GM12878 (cell line): ENCODE measurements around the gene CDH4. TPM values are rescaled to one million over a fixed set of nuclear protein-coding genes. Genes with fewer than 3 reads are reported as not detected.

ENCODE experiments used
- ATAC-seq: fragments of 200-7000 bp; cut with Tn5 transposase; 3 replicates; pipeline ENCODE4 v1.9.1; 2020; ENCODE audit warnings: mild to moderate bottlenecking, moderate library complexity
- BruUV-seq: library from RNA; stranded (reverse); fragments of 400-500 nt; replicated peaks from 2 replicates; lab custom pipeline; 2021; lab: Mats Ljungman, UMichigan
- CTCF ChIA-PET: fragments of 300-600 bp; sonication (Branson Sonifier 250); formaldehyde crosslinking; extraction: SDS; loops from one replicate; lab custom pipeline; 2021; ENCODE audit warnings: inconsistent platforms; lab: Yijun Ruan, JAX
- POLR2A ChIA-PET: fragments of 350-600 bp; formaldehyde crosslinking; extraction: SDS; loops from one replicate; lab custom pipeline; 2021; ENCODE audit warnings: inconsistent platforms; lab: Charles Lee
- RAD21 ChIA-PET: fragments of 300-600 bp; sonication (Branson Sonifier 250); formaldehyde crosslinking; loops from one replicate; lab custom pipeline; 2023; ENCODE audit warnings: antibody characterized with exemption; ENCODE audit not compliant: unreplicated experiment; lab: Charles Lee
- SMC1A ChIA-PET: fragments of 300-600 bp; sonication (Branson Sonifier 250); formaldehyde crosslinking; loops from one replicate; lab custom pipeline; 2023; ENCODE audit not compliant: unreplicated experiment, uncharacterized antibody; lab: Charles Lee
- DNase-seq: peaks from one replicate; pipeline ENCODE4 v3.0.0-alpha.2; 2011; ENCODE audit warnings: low read depth, low spot score
- FAIRE-seq: peaks from 3 replicates; lab custom pipeline; 2011; peaks lifted over from hg19 to GRCh38; lab: Jason Lieb, UNC
- H2AFZ ChIP-seq: 2 replicates; pipeline ENCODE4 v1.6.0; 2011; ENCODE audit warnings: low read depth, low read length, control low read depth; ENCODE audit not compliant: control insufficient read depth
- H3K27ac ChIP-seq: 2 replicates; pipeline ENCODE4 v1.5.1; 2011; ENCODE audit warnings: control low read depth; ENCODE audit not compliant: control insufficient read depth, insufficient read depth
- H3K27me3 ChIP-seq, 2 experiments: replicated peaks in 1 of 2; 2 replicates each; pipeline versions ENCODE4 v1.6.0 to v1.6.1; 2011; ENCODE audit warnings: low read length in 1 of 2; ENCODE audit not compliant: control insufficient read depth in 2 of 2, insufficient read depth in 2 of 2
- H3K36me3 ChIP-seq, 2 experiments: 2 replicates each; pipeline ENCODE4 v1.5.1; 2011; ENCODE audit warnings: low read length in 1 of 2; ENCODE audit not compliant: control insufficient read depth in 2 of 2, insufficient read depth in 2 of 2
- H3K4me1 ChIP-seq: 2 replicates; pipeline ENCODE4 v1.6.1; 2011; ENCODE audit warnings: mild to moderate bottlenecking, low read length, moderate library complexity, mixed read lengths; ENCODE audit not compliant: control insufficient read depth, insufficient read depth
- H3K4me2 ChIP-seq: 2 replicates; pipeline ENCODE4 v1.6.0; 2011; ENCODE audit warnings: control low read depth; ENCODE audit not compliant: control insufficient read depth, insufficient read depth
- H3K4me3 ChIP-seq: fragments of 200-600 bp; sonication (generic); 2 replicates; pipeline ENCODE4 v1.5.1; 2016
- H3K79me2 ChIP-seq: 2 replicates; pipeline ENCODE4 v1.6.0; 2011; ENCODE audit warnings: low read length; ENCODE audit not compliant: control insufficient read depth, insufficient read depth
- H3K9ac ChIP-seq: 2 replicates; pipeline ENCODE4 v1.8.0; 2011; ENCODE audit warnings: low read length, control low read depth, mixed read lengths; ENCODE audit not compliant: control insufficient read depth, insufficient read depth
- H3K9me3 ChIP-seq: replicated peaks from 3 replicates; pipeline ENCODE4 v1.5.1; 2011; ENCODE audit warnings: mild to moderate bottlenecking, low read length; ENCODE audit not compliant: control insufficient read depth, insufficient read depth
- H4K20me1 ChIP-seq: 2 replicates; pipeline ENCODE4 v1.6.0; 2011; ENCODE audit not compliant: control insufficient read depth, insufficient read depth
- BACH1 ChIP-seq: fragments of 450-650 bp; IDR thresholded peaks from 2 replicates; pipeline ENCODE4 v1.6.1; 2017; ENCODE audit warnings: mild to moderate bottlenecking, borderline replicate concordance
- NRF1 ChIP-seq: conservative IDR thresholded peaks from 2 replicates; pipeline ENCODE4 v1.6.1; 2011; ENCODE audit warnings: mild to moderate bottlenecking, low read depth, low read length, improper control_type of control experiment
- RFX5 ChIP-seq: IDR thresholded peaks from 2 replicates; pipeline ENCODE4 v1.6.1; 2011; ENCODE audit warnings: low read depth, low read length, improper control_type of control experiment
- SIN3A ChIP-seq: IDR thresholded peaks from 2 replicates; pipeline ENCODE4 v1.6.1; 2012; ENCODE audit warnings: low read depth, low read length, improper control_type of control experiment
- SIX5 ChIP-seq: IDR thresholded peaks from 2 replicates; pipeline ENCODE4 v1.6.1; 2011; ENCODE audit warnings: mild to moderate bottlenecking, low read depth, low read length, moderate library complexity; ENCODE audit not compliant: severe bottlenecking
- SREBF1 ChIP-seq: IDR thresholded peaks from 2 replicates; pipeline ENCODE4 v1.6.1; 2012; ENCODE audit warnings: mild to moderate bottlenecking, low read length
- SREBF2 ChIP-seq: IDR thresholded peaks from 2 replicates; pipeline ENCODE4 v1.6.1; 2012; ENCODE audit warnings: mild to moderate bottlenecking, low read length
- WGBS: methylation state at CpG from one replicate; pipeline ENCODE4 v1.1.6; 2016; ENCODE audit warnings: low lambda C conversion rate; ENCODE audit not compliant: insufficient replicate concordance, insufficient coverage; ENCODE audit errors: missing lambda C conversion rate; 5-methylcytosine and 5-hydroxymethylcytosine counted together
- in situ Hi-C: fragments of 300-500 bp; cut with MboI; formaldehyde crosslinking; loops from 9 replicates; pipeline ENCODE4 v1.14.3; 2018; ENCODE audit warnings: mixed read lengths
- intact Hi-C: fragments of 100-400 bp; cut with micrococcal nuclease; formaldehyde crosslinking; loops from one replicate; pipeline ENCODE4 v1.14.2; 2022; ENCODE audit not compliant: unreplicated experiment
- polyA plus RNA-seq, 11 experiments: library from polyadenylated mRNA; depleted of rRNA in 4 of 11; unstranded in 6 of 11; stranded (reverse) in 5 of 11; fragments of >200 nt; fragmentation: Nextera tagmentation in 4 of 11; fragmentation: Illumina TruSeq in 1 of 11; extraction: Ambion mirVana in 4 of 11; extraction: Trizol in 1 of 11; gene quantifications; 1 replicate in 1 of 11; 2 replicates in 10 of 11; pipeline versions ENCODE4 v1.2.1 to v1.2.3, GENCODE V29; 2011 to 2016; ENCODE audit warnings: inconsistent platforms in 2 of 11, missing spikeins in 2 of 11, low read depth in 1 of 11
- total RNA-seq, 4 experiments: library from RNA; depleted of rRNA in 3 of 4; stranded (reverse); fragments of >200 nt in 3 of 4; fragmentation: Illumina TruSeq in 1 of 4; extraction: Trizol in 1 of 4; gene quantifications; 2 replicates each; pipeline versions ENCODE4 v1.2.1 to v1.2.3, GENCODE V29; 2013 to 2021
- TF ChIP-seq, protein P1 (sequence below): fragments of 450-650 bp; IDR thresholded peaks from 2 replicates; pipeline ENCODE4 v1.6.1; 2014; ENCODE audit warnings: mild to moderate bottlenecking
- TF ChIP-seq, protein P2 (sequence below): fragments of 450-650 bp; IDR thresholded peaks from 2 replicates; pipeline ENCODE4 v1.6.1; 2017; ENCODE audit warnings: mild to moderate bottlenecking, moderate library complexity
- TF ChIP-seq, protein P3 (sequence below): fragments of 450-650 bp; IDR thresholded peaks from 2 replicates; pipeline ENCODE4 v1.6.1; 2017; ENCODE audit warnings: antibody characterized with exemption, mild to moderate bottlenecking, moderate library complexity
- TF ChIP-seq, protein P4 (sequence below): fragments of 450-650 bp; IDR thresholded peaks from 2 replicates; pipeline ENCODE4 v1.6.1; 2017; ENCODE audit warnings: mild to moderate bottlenecking, moderate library complexity

Gene CDH4
- total and polyA plus RNA-seq, 10 of the 15 experiments (the other 5 are each of a cell fraction or from before 2014, with no cell fraction given) = not detected

DNA sequence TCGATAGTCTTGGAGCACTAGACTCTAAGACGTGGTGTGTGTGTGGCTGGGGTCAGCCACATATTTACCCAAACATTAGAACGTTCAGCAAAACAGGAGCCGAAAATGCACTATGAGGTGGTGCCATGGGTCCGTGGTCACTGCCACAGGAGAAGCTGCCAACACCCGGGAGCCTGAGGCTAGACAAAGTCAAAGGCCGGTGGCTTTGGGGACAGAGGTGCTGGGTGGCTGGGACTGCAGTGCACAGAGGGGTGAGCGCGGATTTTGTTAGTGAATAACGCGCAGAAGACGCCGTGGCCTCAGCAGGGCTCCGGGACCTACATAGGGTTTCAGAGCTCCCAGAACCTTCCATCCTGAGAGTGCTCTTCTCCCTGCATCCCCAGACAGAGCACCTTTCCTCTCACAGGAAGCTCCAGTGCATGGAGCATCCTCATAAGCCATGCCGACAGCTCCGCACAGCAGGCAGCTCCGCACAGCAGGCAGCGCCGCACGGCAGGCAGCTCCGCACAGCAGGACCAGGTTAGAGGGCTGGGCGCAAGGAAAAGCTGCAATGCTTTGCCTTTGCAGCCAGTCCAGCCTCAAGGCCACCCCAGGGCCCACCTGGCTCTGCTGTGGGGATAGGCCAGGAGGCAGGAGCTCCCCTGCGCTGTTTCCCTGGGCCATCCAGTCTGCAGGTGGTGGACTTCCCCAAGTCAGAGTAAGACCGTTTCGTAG lies 509.5 kb downstream of the CDH4 start:
- no peak overlapping the region for H3K27ac ChIP-seq
- H3K36me3 ChIP-seq = no peaks in the 10 kb centered on the region
- H3K27me3 ChIP-seq = no peaks in the 10 kb centered on the region; a peak in 2 of 4 replicates
- no peaks in the 10 kb centered on the region for H4K20me1 ChIP-seq
- RAD21 ChIA-PET = interaction anchor here (0.5 kb wide), 1 partner anchor 374 kb away, joined by 3 read pairs; no protein-coding TSS in a partner anchor
- no peak overlapping the region for H3K4me3 ChIP-seq
- ATAC-seq (no peak), DNase-seq (no peak), FAIRE-seq (no peak)
- no peak overlapping the region for H3K4me2 ChIP-seq
- no peak overlapping the region for H3K9ac ChIP-seq
- H2AFZ ChIP-seq = no peak overlapping the region
- in situ Hi-C loops (no loop called here), intact Hi-C loops (no loop called here)
- H3K79me2 ChIP-seq = no peaks in the 10 kb centered on the region
- no peaks in the 10 kb centered on the region for H3K4me1 ChIP-seq
- WGBS = 59% methylated on average over 25 of the region's 25 CpGs
- POLR2A ChIA-PET = no interaction called here
- no TSS peak for BruUV-seq
- H3K9me3 ChIP-seq = no peaks in the 10 kb centered on the region
- SMC1A ChIA-PET = no interaction called here
- CTCF ChIA-PET = no interaction called here
- TF ChIP-seq RFX5 = no peak
- no peak for TF ChIP-seq SREBF1
- TF ChIP-seq SIX5 = no peak
- TF ChIP-seq SIN3A = no peak
- TF ChIP-seq BACH1 = no peak
- TF ChIP-seq SREBF2 = no peak
- TF ChIP-seq, protein P1, sequence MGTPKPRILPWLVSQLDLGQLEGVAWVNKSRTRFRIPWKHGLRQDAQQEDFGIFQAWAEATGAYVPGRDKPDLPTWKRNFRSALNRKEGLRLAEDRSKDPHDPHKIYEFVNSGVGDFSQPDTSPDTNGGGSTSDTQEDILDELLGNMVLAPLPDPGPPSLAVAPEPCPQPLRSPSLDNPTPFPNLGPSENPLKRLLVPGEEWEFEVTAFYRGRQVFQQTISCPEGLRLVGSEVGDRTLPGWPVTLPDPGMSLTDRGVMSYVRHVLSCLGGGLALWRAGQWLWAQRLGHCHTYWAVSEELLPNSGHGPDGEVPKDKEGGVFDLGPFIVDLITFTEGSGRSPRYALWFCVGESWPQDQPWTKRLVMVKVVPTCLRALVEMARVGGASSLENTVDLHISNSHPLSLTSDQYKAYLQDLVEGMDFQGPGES = no peak
- TF ChIP-seq, protein P2, sequence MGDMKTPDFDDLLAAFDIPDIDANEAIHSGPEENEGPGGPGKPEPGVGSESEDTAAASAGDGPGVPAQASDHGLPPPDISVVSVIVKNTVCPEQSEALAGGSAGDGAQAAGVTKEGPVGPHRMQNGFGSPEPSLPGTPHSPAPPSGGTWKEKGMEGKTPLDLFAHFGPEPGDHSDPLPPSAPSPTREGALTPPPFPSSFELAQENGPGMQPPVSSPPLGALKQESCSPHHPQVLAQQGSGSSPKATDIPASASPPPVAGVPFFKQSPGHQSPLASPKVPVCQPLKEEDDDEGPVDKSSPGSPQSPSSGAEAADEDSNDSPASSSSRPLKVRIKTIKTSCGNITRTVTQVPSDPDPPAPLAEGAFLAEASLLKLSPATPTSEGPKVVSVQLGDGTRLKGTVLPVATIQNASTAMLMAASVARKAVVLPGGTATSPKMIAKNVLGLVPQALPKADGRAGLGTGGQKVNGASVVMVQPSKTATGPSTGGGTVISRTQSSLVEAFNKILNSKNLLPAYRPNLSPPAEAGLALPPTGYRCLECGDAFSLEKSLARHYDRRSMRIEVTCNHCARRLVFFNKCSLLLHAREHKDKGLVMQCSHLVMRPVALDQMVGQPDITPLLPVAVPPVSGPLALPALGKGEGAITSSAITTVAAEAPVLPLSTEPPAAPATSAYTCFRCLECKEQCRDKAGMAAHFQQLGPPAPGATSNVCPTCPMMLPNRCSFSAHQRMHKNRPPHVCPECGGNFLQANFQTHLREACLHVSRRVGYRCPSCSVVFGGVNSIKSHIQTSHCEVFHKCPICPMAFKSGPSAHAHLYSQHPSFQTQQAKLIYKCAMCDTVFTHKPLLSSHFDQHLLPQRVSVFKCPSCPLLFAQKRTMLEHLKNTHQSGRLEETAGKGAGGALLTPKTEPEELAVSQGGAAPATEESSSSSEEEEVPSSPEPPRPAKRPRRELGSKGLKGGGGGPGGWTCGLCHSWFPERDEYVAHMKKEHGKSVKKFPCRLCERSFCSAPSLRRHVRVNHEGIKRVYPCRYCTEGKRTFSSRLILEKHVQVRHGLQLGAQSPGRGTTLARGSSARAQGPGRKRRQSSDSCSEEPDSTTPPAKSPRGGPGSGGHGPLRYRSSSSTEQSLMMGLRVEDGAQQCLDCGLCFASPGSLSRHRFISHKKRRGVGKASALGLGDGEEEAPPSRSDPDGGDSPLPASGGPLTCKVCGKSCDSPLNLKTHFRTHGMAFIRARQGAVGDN = no peak
- no peak for TF ChIP-seq NRF1
- TF ChIP-seq, protein P3, sequence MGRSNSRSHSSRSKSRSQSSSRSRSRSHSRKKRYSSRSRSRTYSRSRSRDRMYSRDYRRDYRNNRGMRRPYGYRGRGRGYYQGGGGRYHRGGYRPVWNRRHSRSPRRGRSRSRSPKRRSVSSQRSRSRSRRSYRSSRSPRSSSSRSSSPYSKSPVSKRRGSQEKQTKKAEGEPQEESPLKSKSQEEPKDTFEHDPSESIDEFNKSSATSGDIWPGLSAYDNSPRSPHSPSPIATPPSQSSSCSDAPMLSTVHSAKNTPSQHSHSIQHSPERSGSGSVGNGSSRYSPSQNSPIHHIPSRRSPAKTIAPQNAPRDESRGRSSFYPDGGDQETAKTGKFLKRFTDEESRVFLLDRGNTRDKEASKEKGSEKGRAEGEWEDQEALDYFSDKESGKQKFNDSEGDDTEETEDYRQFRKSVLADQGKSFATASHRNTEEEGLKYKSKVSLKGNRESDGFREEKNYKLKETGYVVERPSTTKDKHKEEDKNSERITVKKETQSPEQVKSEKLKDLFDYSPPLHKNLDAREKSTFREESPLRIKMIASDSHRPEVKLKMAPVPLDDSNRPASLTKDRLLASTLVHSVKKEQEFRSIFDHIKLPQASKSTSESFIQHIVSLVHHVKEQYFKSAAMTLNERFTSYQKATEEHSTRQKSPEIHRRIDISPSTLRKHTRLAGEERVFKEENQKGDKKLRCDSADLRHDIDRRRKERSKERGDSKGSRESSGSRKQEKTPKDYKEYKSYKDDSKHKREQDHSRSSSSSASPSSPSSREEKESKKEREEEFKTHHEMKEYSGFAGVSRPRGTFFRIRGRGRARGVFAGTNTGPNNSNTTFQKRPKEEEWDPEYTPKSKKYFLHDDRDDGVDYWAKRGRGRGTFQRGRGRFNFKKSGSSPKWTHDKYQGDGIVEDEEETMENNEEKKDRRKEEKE = no peak
- TF ChIP-seq, protein P4, sequence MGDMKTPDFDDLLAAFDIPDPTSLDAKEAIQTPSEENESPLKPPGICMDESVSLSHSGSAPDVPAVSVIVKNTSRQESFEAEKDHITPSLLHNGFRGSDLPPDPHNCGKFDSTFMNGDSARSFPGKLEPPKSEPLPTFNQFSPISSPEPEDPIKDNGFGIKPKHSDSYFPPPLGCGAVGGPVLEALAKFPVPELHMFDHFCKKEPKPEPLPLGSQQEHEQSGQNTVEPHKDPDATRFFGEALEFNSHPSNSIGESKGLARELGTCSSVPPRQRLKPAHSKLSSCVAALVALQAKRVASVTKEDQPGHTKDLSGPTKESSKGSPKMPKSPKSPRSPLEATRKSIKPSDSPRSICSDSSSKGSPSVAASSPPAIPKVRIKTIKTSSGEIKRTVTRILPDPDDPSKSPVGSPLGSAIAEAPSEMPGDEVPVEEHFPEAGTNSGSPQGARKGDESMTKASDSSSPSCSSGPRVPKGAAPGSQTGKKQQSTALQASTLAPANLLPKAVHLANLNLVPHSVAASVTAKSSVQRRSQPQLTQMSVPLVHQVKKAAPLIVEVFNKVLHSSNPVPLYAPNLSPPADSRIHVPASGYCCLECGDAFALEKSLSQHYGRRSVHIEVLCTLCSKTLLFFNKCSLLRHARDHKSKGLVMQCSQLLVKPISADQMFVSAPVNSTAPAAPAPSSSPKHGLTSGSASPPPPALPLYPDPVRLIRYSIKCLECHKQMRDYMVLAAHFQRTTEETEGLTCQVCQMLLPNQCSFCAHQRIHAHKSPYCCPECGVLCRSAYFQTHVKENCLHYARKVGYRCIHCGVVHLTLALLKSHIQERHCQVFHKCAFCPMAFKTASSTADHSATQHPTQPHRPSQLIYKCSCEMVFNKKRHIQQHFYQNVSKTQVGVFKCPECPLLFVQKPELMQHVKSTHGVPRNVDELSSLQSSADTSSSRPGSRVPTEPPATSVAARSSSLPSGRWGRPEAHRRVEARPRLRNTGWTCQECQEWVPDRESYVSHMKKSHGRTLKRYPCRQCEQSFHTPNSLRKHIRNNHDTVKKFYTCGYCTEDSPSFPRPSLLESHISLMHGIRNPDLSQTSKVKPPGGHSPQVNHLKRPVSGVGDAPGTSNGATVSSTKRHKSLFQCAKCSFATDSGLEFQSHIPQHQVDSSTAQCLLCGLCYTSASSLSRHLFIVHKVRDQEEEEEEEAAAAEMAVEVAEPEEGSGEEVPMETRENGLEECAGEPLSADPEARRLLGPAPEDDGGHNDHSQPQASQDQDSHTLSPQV = no peak
